Measurements from ENCODE around the gene NAV2.

The NAV2 gene

GRCh38 chr11:19843079-19843478, 130.4 kb downstream of the NAV2 start:
- no peaks in the 10 kb centered on the region for H3K4me1 ChIP-seq (ENCODE audit: low read length)
- no peaks in the 10 kb centered on the region for H3K9me2 ChIP-seq (replicated peaks; ENCODE audit: insufficient read depth, low read length)
- H4K20me1 ChIP-seq (ENCODE audit: insufficient read depth, low read length): no peaks in the 10 kb centered on the region
- H3K9me3 ChIP-seq (replicated peaks; ENCODE audit: insufficient read depth, low read length): no peaks in the 10 kb centered on the region
- DNase-seq: no peak
- no peak for TF ChIP-seq EZH2phosphoT487 (IDR thresholded peaks at IDR 0.05; ENCODE audit: low read length)
- no peak for TF ChIP-seq CTCF (IDR thresholded peaks at IDR 0.05; ENCODE audit: low read length)
- no peak for TF ChIP-seq EZH2 (optimal IDR thresholded peaks at IDR 0.05; ENCODE audit: low read depth, low read length)
- H3F3A ChIP-seq (ENCODE audit: insufficient read depth, low read length): no peaks in the 10 kb centered on the region
- H3K79me2 ChIP-seq (ENCODE audit: low read length): no peaks in the 10 kb centered on the region
- no peaks in the 10 kb centered on the region for H3K27me3 ChIP-seq (replicated peaks; ENCODE audit: insufficient read depth, low read length)
- no peak overlapping the region for H3K4me2 ChIP-seq (ENCODE audit: low read depth, low read length)
- no peak overlapping the region for H3K9ac ChIP-seq (ENCODE audit: low read length)
- H3K36me3 ChIP-seq (replicated peaks; ENCODE audit: insufficient read depth, low read length): no peaks in the 10 kb centered on the region
- no peak overlapping the region for H3K4me3 ChIP-seq (ENCODE audit: low read length)
- no peak overlapping the region for H2AFZ ChIP-seq (ENCODE audit: low read length)
- H3K27ac ChIP-seq (ENCODE audit: low read length): no peak overlapping the region

DNA sequence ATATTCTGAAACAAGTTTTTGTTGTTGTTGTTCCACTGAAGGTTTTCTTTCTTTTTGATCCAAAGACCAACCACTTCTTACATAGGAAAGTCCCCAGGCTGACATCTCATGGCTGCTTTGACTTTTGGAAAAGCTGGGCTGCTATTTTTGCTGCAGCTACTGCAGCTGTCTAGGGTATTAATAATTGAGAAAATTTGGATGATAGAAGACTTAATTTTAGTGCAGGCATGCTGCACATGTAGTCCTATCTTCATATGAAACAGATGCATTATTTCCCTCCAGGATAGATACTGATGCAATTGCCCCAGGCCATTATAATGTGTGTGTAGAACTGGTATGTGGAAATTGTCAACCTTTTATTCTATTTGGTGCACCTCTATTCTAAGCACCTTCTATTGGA, 131.4 kb downstream of the NAV2 start:
- no peaks in the 10 kb centered on the region for H3K9me2 ChIP-seq (replicated peaks; ENCODE audit: insufficient read depth, low read length)
- DNase-seq: no peak
- no peaks in the 10 kb centered on the region for H3K27me3 ChIP-seq (replicated peaks; ENCODE audit: insufficient read depth, low read length)
- no peak overlapping the region for H3K4me3 ChIP-seq (ENCODE audit: low read length)
- no peaks in the 10 kb centered on the region for H3K79me2 ChIP-seq (ENCODE audit: low read length)
- no peak overlapping the region for H3K27ac ChIP-seq (ENCODE audit: low read length)
- no peaks in the 10 kb centered on the region for H3F3A ChIP-seq (ENCODE audit: insufficient read depth, low read length)
- TF ChIP-seq EZH2phosphoT487 (IDR thresholded peaks at IDR 0.05; ENCODE audit: low read length) (no peak), CTCF (IDR thresholded peaks at IDR 0.05; ENCODE audit: low read length) (no peak), EZH2 (optimal IDR thresholded peaks at IDR 0.05; ENCODE audit: low read depth, low read length) (no peak)
- no peaks in the 10 kb centered on the region for H4K20me1 ChIP-seq (ENCODE audit: insufficient read depth, low read length)
- no peak overlapping the region for H3K4me2 ChIP-seq (ENCODE audit: low read depth, low read length)
- no peaks in the 10 kb centered on the region for H3K36me3 ChIP-seq (replicated peaks; ENCODE audit: insufficient read depth, low read length)
- no peaks in the 10 kb centered on the region for H3K9me3 ChIP-seq (replicated peaks; ENCODE audit: insufficient read depth, low read length)
- no peak overlapping the region for H3K9ac ChIP-seq (ENCODE audit: low read length)
- H3K4me1 ChIP-seq (ENCODE audit: low read length): no peaks in the 10 kb centered on the region
- no peak overlapping the region for H2AFZ ChIP-seq (ENCODE audit: low read length)

GRCh38 chr11:19844806-19845205, 132.2 kb downstream of the NAV2 start:
- no peak for TF ChIP-seq EZH2phosphoT487 (IDR thresholded peaks at IDR 0.05; ENCODE audit: low read length)
- Histone ChIP-seq H3K27ac (ENCODE audit: low read length) (no peak overlapping the region), H3K4me3 (ENCODE audit: low read length) (no peak overlapping the region), H3K9ac (ENCODE audit: low read length) (no peak overlapping the region), H3K36me3 (replicated peaks; ENCODE audit: insufficient read depth, low read length) (no peaks in the 10 kb centered on the region), H2AFZ (ENCODE audit: low read length) (no peak overlapping the region), H3K9me3 (replicated peaks; ENCODE audit: insufficient read depth, low read length) (no peaks in the 10 kb centered on the region), H3K9me2 (replicated peaks; ENCODE audit: insufficient read depth, low read length) (no peaks in the 10 kb centered on the region), H3F3A (ENCODE audit: insufficient read depth, low read length) (no peaks in the 10 kb centered on the region), H4K20me1 (ENCODE audit: insufficient read depth, low read length) (no peaks in the 10 kb centered on the region), H3K27me3 (replicated peaks; ENCODE audit: insufficient read depth, low read length) (no peaks in the 10 kb centered on the region), H3K4me2 (ENCODE audit: low read depth, low read length) (no peak overlapping the region), H3K4me1 (ENCODE audit: low read length) (no peaks in the 10 kb centered on the region), H3K79me2 (ENCODE audit: low read length) (no peaks in the 10 kb centered on the region)
- no peak for DNase-seq

DNA sequence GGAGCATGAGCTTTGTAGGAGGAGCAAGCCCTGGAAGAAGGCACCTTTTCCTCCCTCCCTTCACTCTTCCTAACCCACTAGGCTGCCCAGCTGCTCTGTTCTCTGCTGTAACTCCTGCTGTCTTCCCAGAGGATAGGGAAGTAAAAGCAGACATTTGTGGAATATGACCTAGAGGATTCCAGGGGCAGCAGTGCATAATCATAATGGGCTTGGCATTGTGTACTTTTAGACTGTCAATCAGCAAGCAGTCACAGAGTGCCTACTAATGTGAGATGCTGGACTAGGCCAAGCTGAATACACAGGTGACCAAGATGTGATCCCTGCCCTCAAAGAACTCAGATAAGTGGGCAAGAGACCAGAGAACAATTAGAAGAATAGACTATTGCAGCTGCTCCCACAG, 133.0 kb downstream of the NAV2 start:
- no peak for DNase-seq
- Histone ChIP-seq H4K20me1 (ENCODE audit: insufficient read depth, low read length) (no peaks in the 10 kb centered on the region), H3K9me3 (replicated peaks; ENCODE audit: insufficient read depth, low read length) (no peaks in the 10 kb centered on the region), H3K9ac (ENCODE audit: low read length) (no peak overlapping the region), H3K79me2 (ENCODE audit: low read length) (no peaks in the 10 kb centered on the region), H3F3A (ENCODE audit: insufficient read depth, low read length) (no peaks in the 10 kb centered on the region), H3K27ac (ENCODE audit: low read length) (no peak overlapping the region), H3K27me3 (replicated peaks; ENCODE audit: insufficient read depth, low read length) (no peaks in the 10 kb centered on the region), H2AFZ (ENCODE audit: low read length) (no peak overlapping the region), H3K9me2 (replicated peaks; ENCODE audit: insufficient read depth, low read length) (no peaks in the 10 kb centered on the region), H3K36me3 (replicated peaks; ENCODE audit: insufficient read depth, low read length) (no peaks in the 10 kb centered on the region), H3K4me3 (ENCODE audit: low read length) (no peak overlapping the region), H3K4me2 (ENCODE audit: low read depth, low read length) (no peak overlapping the region), H3K4me1 (ENCODE audit: low read length) (no peaks in the 10 kb centered on the region)
- TF ChIP-seq EZH2phosphoT487 (IDR thresholded peaks at IDR 0.05; ENCODE audit: low read length) (no peak), EZH2 (optimal IDR thresholded peaks at IDR 0.05; ENCODE audit: low read depth, low read length) (no peak), CTCF (IDR thresholded peaks at IDR 0.05; ENCODE audit: low read length) (no peak)
